KG1 (cell line): ENCODE results near the gene PA2G4.
"Not testable (repeated sequence)": the region's sequence is repeated elsewhere in the genome, so short reads cannot be mapped to it uniquely, and the experiment has no call there.

Source experiments
- DNase-seq: peaks from one replicate; lab custom pipeline; 2025; lab: John Stamatoyannopoulos, UW

The PA2G4 gene

DNA sequence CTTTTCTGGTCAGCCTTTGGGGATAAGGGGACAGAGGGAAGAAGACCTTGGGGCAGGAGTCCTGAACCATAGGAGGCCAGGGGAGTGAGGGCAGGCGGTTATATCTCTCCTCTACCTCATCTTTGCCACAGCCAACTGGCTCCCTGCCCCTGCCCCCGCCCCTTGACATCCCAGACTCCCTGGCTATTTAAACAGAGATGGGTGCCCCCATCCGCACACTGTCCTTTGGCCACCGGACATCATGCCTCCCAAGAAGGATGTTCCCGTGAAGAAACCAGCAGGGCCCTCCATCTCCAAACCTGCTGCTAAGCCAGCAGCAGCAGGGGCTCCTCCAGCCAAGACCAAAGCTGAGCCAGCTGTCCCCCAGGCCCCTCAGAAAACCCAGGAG lies 49.3 kb downstream of the PA2G4 start:
- no peak for DNase-seq

DNA sequence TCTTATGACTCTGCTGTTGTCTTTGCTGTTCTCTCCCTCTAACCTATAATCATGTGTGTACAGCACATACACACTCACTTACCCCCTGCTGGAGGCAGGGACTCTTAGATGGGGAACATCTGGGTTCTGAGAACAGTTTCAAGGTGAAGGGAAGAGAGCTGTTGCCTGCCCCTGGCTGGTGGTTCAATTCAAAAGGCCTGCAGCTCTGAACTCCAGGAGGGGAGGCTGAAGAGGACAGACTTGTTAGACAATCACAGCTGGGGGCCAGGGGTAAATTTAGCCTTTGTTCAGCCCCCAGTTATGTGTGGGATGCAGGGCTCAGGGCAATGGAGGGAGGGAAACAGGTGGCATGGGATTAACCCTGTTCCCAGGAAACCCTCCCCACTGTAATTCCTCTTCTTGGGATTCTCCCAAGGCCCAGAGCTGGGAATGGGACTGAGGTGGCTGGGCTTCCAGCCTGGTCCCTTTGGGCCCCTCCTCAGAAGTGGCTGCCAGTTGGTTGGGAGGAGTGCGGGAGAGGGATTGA lies 50.0 kb downstream of the PA2G4 start:
- no peak for DNase-seq

- no peak for DNase-seq
These were observed 50.5 kb downstream of the PA2G4 start for GRCh38 chr12:56154818-56155217.

DNA sequence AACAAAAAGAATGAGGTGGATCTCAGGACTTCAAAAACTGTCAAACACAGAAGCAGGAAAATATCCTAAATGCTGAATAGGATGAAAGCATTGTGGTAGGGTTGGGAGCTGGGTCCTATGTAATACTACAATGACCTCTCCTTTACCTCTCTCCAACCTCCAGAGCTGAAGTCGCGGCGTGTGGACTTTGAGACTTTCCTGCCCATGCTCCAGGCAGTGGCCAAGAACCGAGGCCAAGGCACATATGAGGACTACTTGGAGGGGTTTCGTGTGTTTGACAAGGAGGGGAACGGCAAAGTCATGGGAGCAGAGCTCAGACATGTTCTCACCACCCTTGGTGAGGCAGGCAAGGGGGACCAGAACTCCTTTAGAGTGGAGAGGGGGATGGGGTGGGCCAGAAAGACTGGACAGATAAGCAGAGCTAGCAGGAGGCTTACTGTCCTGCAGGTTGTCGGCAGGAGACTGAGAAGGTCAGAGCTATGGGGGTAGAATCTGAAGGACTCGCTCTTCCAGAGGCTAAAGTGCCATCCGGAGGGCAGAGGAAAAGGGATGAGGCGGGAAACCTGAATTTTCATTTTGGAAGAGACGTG lies 51.0 kb downstream of the PA2G4 start:
- no peak for DNase-seq

DNA sequence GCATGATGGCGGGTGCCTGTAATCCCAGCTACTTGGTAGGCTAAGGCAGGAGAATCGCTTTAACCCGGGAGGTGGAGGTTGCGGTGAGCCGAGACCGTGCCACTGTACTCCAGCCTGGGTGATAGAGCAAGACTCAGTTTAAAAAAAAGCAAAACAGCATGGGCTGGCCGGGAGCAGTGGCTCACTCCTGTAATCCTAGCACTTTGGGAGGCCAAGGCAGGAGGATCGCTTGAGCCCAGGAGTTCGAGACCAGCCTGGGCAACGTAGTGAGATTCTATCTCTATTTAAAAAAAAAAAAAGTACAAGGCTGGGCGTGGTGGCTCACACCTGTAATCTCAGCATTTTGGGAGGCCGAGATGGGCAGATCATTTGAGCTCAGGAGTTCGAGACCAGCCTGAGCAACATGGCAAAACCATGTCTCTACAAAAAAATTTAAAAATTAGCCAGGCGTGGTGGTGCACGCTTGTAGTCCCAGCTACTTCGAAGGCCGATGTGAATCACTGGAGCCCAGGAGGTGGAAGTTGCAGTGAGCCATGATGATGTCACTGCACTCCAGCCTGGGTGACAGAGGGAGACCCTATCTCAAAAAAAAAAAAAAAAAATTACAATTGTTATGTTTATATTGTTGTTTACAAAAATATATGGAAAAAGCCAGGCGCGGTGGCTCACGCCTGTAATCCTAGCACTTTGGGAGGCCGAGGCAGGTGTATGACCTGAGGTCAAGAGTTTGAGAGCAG lies 52.3 kb downstream of the PA2G4 start:
- not testable (repeated sequence) for DNase-seq

DNA sequence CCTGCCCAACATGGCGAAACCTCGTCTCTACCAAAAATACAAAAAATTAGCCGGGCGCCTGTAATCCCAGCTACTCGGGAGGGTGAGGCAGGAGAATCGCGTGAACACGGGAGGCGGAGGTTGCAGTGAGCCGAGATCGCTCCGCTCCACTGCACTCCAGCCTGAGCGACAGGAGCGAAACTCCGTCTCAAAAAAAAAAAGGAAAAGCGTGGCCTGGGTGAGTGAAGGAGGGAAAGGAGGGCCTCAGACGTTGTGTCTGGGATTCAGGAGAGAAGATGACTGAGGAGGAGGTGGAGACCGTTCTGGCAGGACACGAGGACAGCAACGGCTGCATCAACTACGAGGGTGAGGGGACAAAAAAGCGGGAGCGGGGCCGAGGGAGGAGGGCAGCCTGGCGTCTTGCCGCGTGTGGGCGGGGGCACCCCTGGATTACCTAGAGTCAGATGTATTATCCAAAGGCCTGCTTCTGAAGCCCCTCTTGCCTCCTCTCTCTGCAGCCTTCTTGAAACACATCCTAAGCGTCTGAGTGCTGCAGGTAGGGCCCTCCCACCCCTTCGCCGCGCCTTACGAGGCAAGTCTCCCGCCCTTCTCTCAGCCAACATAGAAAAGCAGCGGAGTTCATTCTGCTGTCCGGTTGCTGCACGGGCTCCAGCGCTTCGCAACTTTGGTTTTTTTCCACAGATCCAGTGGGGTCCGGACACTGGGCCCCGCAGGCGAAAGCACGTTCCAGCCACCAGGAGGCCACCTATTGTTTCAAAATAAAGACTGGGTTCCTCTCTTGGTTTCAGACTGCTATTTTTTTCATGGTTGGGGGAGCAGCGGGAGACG lies 53.1 kb downstream of the PA2G4 start:
- no peak for DNase-seq

DNA sequence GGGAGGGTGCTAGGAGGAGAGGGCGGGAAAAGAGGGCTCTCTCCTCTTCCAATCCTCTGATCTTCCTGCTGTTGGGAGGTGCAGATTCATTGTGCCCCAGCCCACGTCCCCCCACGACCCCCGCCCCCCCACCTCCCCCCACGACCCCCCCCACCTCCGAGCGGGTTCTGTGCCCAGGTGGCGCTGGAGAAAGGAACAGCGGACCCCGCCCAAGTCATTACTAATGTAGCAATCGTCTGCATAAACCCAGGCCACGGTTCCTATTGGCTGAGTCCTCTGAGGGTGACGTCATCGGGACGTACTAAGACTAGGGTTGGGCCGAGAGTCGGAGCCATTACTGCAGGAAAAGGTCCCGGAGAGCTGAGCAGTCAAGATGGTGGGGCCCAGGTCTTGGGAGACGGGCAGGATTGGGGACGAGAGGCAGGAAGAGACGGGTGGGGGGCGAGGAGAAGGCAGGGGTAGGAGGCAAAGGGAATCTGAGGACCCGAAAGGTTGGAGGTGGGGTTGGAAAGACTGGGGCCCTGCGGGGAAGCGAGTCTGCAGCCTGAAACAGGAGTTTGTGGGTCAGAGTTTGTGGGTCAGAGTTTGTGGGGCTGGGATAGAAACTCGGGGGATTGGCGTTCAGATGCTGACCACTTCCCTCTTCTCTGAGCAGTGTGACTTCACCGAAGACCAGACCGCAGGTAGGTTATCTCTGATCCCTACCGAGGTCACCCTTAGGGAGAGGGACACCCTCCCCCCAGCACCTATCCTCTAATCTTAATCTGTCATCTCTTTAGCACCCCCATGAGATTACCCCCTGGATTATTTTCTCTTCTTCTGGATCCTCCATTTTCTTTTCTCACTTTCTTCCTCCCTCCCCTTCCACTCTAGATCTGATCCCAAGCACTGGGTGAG lies 53.9 kb downstream of the PA2G4 start, which contains the start of gene MYL6:
TSS of gene MYL6 (plus strand) at position 331 of the 897 bp plus-strand sequence. CDS start at position 374, 43 bp downstream.
- DNase-seq = peak; percentile 44

- DNase-seq = no peak
These were observed 54.6 kb downstream of the PA2G4 start for GRCh38 chr12:56158926-56159461.

DNA sequence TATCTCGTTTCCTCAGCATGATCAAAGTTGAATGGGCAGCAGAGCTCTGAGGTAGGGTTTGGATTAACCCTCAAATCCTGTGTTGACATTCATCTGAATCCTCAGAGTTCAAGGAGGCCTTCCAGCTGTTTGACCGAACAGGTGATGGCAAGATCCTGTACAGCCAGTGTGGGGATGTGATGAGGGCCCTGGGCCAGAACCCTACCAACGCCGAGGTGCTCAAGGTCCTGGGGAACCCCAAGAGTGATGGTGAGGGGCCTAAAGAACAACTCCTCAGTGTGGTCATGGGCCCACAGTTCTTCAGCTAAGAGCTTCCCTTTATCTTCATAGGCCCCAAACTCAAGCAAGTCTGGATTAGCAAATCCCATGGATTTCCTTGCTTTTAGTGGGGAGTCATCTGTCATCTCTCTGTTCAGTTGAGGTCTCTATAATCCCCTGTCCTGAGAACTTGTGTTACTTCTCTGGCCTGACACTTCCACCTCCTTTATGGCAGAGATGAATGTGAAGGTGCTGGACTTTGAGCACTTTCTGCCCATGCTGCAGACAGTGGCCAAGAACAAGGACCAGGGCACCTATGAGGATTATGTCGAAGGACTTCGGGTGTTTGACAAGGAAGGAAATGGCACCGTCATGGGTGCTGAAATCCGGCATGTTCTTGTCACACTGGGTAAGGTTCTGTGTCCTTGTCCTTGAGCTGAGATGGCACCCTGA lies 55.3 kb downstream of the PA2G4 start:
- DNase-seq = no peak

DNA sequence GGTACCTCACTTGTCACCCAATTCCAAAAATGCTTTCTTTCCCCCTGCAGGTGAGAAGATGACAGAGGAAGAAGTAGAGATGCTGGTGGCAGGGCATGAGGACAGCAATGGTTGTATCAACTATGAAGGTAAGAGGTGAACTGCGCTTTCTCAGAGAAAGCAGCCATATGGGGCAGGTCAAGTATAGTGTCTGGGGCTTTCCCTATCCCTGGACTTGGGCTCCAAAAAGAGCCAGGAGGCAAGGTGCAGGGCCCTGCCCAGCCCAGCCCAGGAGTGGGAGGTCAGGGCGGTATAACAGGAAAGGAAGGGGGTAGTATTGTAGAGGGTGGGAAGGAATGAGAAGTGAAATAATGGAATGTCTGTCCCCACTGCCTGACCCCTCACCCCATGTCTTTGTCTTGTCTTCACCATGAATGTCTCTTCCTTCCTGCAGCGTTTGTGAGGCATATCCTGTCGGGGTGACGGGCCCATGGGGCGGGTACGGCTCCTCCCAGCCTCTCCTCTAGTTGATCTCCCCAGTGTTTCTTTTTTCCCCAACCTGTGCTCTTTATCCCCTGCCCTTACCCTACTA lies 55.9 kb downstream of the PA2G4 start:
- no peak for DNase-seq

GRCh38 chr12:56160894-56161689 lies 56.7 kb downstream of the PA2G4 start:
- no peak for DNase-seq

- no peak for DNase-seq
These were observed 57.5 kb downstream of the PA2G4 start for GRCh38 chr12:56161690-56162351.

GRCh38 chr12:56162468-56163290 lies 58.3 kb downstream of the PA2G4 start:
- no peak for DNase-seq
